Ishikawa (cell line): Measurements from ENCODE around the gene POU3F1.

Source experiments
- CEBPB ChIP-seq: IDR thresholded peaks from 2 replicates; pipeline ENCODE4 v1.6.1; 2012
- CREB1 ChIP-seq: IDR thresholded peaks from 2 replicates; pipeline ENCODE4 v1.6.1; 2012; ENCODE audit warnings: low read depth
- EGR1 ChIP-seq: IDR thresholded peaks from 2 replicates; pipeline ENCODE4 v1.6.1; 2012
- EP300 ChIP-seq: IDR thresholded peaks from 2 replicates; pipeline ENCODE4 v1.6.1; 2012; ENCODE audit warnings: borderline replicate concordance
- FOXM1 ChIP-seq: IDR thresholded peaks from 2 replicates; pipeline ENCODE4 v1.6.1; 2012; ENCODE audit warnings: low read depth, borderline replicate concordance
- NFIC ChIP-seq: IDR thresholded peaks from 2 replicates; pipeline ENCODE4 v1.6.1; 2012
- RAD21 ChIP-seq: IDR thresholded peaks from 2 replicates; pipeline ENCODE4 v1.6.1; 2012; ENCODE audit warnings: low read depth
- TAF1 ChIP-seq: IDR thresholded peaks from 2 replicates; pipeline ENCODE4 v1.6.1; 2012; ENCODE audit warnings: low read depth, mild to moderate bottlenecking
- TCF12 ChIP-seq: IDR thresholded peaks from 2 replicates; pipeline ENCODE4 v1.6.1; 2012; ENCODE audit warnings: low read depth
- TEAD4 ChIP-seq: IDR thresholded peaks from 2 replicates; pipeline ENCODE4 v1.6.1; 2012
- USF1 ChIP-seq: IDR thresholded peaks from 2 replicates; pipeline ENCODE4 v1.6.1; 2012
- YY1 ChIP-seq: IDR thresholded peaks from 2 replicates; pipeline ENCODE4 v1.6.1; 2012; ENCODE audit warnings: low read depth
- ZBTB7A ChIP-seq: IDR thresholded peaks from 2 replicates; pipeline ENCODE4 v1.6.1; 2012; ENCODE audit warnings: low read depth
- TF ChIP-seq, protein P1 (sequence below): IDR thresholded peaks from 2 replicates; pipeline ENCODE4 v1.6.1; 2012
- TF ChIP-seq, protein P2 (sequence below): IDR thresholded peaks from 2 replicates; pipeline ENCODE4 v1.6.1; 2012; ENCODE audit warnings: low read depth, mild to moderate bottlenecking

Gene POU3F1

GRCh38 chr1:38046333-38046883, at the start of gene POU3F1:
POU3F1 (minus strand) TSS chr1:38046793; CDS start chr1:38046743, 50 bp downstream.
- no peak for TF ChIP-seq NFIC
- TF ChIP-seq TAF1 = no peak
- TF ChIP-seq USF1 = no peak
- no peak for TF ChIP-seq FOXM1
- no peak for TF ChIP-seq TEAD4
- no peak for TF ChIP-seq RAD21
- TF ChIP-seq CREB1 = no peak
- TF ChIP-seq, protein P1, sequence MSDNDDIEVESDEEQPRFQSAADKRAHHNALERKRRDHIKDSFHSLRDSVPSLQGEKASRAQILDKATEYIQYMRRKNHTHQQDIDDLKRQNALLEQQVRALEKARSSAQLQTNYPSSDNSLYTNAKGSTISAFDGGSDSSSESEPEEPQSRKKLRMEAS = no peak
- no peak for TF ChIP-seq TCF12
- TF ChIP-seq CEBPB = no peak
- no peak for TF ChIP-seq EP300
- TF ChIP-seq, protein P2, sequence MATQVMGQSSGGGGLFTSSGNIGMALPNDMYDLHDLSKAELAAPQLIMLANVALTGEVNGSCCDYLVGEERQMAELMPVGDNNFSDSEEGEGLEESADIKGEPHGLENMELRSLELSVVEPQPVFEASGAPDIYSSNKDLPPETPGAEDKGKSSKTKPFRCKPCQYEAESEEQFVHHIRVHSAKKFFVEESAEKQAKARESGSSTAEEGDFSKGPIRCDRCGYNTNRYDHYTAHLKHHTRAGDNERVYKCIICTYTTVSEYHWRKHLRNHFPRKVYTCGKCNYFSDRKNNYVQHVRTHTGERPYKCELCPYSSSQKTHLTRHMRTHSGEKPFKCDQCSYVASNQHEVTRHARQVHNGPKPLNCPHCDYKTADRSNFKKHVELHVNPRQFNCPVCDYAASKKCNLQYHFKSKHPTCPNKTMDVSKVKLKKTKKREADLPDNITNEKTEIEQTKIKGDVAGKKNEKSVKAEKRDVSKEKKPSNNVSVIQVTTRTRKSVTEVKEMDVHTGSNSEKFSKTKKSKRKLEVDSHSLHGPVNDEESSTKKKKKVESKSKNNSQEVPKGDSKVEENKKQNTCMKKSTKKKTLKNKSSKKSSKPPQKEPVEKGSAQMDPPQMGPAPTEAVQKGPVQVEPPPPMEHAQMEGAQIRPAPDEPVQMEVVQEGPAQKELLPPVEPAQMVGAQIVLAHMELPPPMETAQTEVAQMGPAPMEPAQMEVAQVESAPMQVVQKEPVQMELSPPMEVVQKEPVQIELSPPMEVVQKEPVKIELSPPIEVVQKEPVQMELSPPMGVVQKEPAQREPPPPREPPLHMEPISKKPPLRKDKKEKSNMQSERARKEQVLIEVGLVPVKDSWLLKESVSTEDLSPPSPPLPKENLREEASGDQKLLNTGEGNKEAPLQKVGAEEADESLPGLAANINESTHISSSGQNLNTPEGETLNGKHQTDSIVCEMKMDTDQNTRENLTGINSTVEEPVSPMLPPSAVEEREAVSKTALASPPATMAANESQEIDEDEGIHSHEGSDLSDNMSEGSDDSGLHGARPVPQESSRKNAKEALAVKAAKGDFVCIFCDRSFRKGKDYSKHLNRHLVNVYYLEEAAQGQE = no peak
- no peak for TF ChIP-seq YY1
- TF ChIP-seq EGR1 = no peak
- TF ChIP-seq ZBTB7A = no peak

GRCh38 chr1:38095454-38095931, 48.9 kb upstream of the POU3F1 start:
- no peak for TF ChIP-seq TCF12
- no peak for TF ChIP-seq EGR1
- no peak for TF ChIP-seq TEAD4
- TF ChIP-seq CREB1 = no peak
- no peak for TF ChIP-seq RAD21
- TF ChIP-seq, protein P2 = no peak
- TF ChIP-seq CEBPB = no peak
- TF ChIP-seq, protein P1 = no peak
- TF ChIP-seq TAF1 = no peak

GRCh38 chr1:38094711-38095290, 48.2 kb upstream of the POU3F1 start:
- TF ChIP-seq FOXM1 (no peak), YY1 (no peak), TCF12 (no peak), EGR1 (no peak), ZBTB7A (no peak)
- TF ChIP-seq, protein P1 = no peak
- TF ChIP-seq, protein P2 = no peak

GRCh38 chr1:38093569-38094520, 47.3 kb upstream of the POU3F1 start:
- TF ChIP-seq TCF12 = no peak
- TF ChIP-seq ZBTB7A = no peak
- TF ChIP-seq TEAD4 = no peak
- TF ChIP-seq, protein P2 = no peak
- TF ChIP-seq EGR1 = no peak
- no peak for TF ChIP-seq USF1
- TF ChIP-seq NFIC = no peak
- TF ChIP-seq FOXM1 = no peak
- TF ChIP-seq YY1 = no peak
- TF ChIP-seq TAF1 = no peak
- TF ChIP-seq CREB1 = no peak
- TF ChIP-seq RAD21 = no peak
